Mucosa of rectum (tissue), 2 donors: Measurements from ENCODE around the gene KIAA1217.

Source experiments
- H3K27ac ChIP-seq, 2 donors: one replicate each; pipeline ENCODE4 v1.7.0; 2013; ENCODE audit warnings: inconsistent platforms in 2 of 2, low read depth in 2 of 2, low read length in 2 of 2
- H3K27me3 ChIP-seq, 2 donors: one replicate each; pipeline ENCODE4 v1.7.0; 2013; ENCODE audit warnings: low read length in 2 of 2; ENCODE audit not compliant: control insufficient read depth in 2 of 2, insufficient read depth in 2 of 2
- H3K36me3 ChIP-seq, 2 donors: one replicate each; pipeline ENCODE4 v1.7.0; 2013; ENCODE audit warnings: low read length in 2 of 2; ENCODE audit not compliant: control insufficient read depth in 2 of 2, insufficient read depth in 2 of 2
- H3K4me1 ChIP-seq, 2 donors: one replicate each; pipeline ENCODE4 v1.7.0; 2013; ENCODE audit warnings: low read length in 2 of 2, mild to moderate bottlenecking in 1 of 2; ENCODE audit not compliant: control insufficient read depth in 2 of 2, insufficient read depth in 2 of 2
- H3K4me3 ChIP-seq, 2 donors: one replicate each; pipeline ENCODE4 v1.7.0; 2013; ENCODE audit warnings: low read length in 2 of 2
- H3K9ac ChIP-seq, 2 donors: one replicate each; pipeline ENCODE4 v1.7.0; 2013; ENCODE audit warnings: low read length in 2 of 2, low read depth in 1 of 2, mild to moderate bottlenecking in 1 of 2
- H3K9me3 ChIP-seq, 2 donors: one replicate each; pipeline ENCODE4 v1.7.0; 2013; ENCODE audit warnings: low read length in 2 of 2; ENCODE audit not compliant: control insufficient read depth in 2 of 2
- donor health status: healthy.
- donor health status: Normal muscosa, but diverticular disease.

Gene KIAA1217

DNA sequence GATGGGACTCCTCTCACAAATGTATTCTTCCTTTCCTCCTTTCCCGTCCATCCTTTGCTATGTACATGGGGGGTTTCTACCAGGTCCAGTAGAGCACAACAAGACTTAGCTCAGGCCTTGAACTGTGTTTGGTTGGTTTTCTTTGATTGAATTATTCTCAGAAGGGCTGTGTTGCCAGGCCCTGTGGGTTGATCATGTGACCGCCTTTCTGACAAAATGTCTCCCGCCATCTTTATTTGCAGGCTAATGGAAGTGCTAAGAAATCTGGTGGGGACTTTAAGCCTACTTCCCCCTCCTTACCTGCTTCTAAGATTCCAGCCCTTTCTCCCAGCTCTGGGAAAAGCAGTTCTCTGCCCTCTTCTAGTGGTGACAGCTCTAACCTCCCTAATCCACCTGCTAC lies 336.6 kb downstream of the KIAA1217 start:
- H3K4me1 ChIP-seq: no peaks in the 10 kb centered on the region
- no peak overlapping the region for H3K4me3 ChIP-seq
- H3K36me3 ChIP-seq: peaks cover 29 to 42% of the 10 kb centered on the region in 2 donors
- H3K27ac ChIP-seq: no peak overlapping the region
- H3K27me3 ChIP-seq: no peaks in the 10 kb centered on the region
- H3K9ac ChIP-seq: no peak overlapping the region
- H3K9me3 ChIP-seq: no peaks in the 10 kb centered on the region

DNA sequence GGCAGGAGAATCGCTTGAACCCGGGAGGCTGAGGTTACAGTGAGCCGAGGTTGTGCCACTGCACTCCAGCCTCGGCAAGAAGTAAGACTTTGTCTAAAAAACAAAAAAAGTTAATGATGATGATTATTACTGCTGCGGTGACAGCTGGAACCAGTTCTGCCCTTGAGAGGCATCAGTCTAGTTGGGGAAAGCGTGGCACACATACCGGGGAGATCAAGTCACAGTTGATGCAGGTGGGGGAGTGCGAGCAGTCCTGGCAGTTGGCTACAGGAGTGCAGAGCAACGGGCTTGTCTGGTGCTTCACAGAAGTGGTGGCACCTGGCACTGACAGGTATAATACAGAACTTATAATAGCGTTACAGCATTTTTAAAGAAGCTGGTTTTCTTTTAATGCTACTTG lies 341.7 kb downstream of the KIAA1217 start:
- Histone ChIP-seq H3K27me3 (no peaks in the 10 kb centered on the region), H3K9me3 (no peaks in the 10 kb centered on the region)

DNA sequence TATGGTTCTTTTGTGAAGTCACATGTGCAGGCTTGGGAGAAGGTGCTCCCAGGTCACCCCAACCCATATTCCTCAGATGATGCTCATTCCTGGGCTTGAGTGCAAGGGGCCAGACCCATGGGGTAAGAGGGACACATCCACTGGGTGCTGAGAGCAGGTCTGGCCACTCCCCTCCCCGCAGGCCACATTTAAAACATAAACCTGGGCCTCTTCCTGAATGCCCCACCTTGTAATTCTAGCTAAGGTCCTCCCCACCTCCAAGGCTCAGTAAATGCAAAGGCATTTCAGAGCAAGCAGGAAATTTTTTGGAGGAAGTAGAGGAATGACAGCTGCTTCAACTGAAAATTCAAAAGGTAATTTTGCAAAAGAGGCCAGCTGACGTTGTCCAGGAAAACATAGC lies 342.2 kb downstream of the KIAA1217 start:
- peak overlapping the region; percentile 41 to 66 for H3K27ac ChIP-seq
- no peak overlapping the region for H3K9ac ChIP-seq
- peak overlapping the region in 1 of 2 donors; percentile 26 for H3K4me3 ChIP-seq
- H3K4me1 ChIP-seq: peaks cover 9 to 10% of the 10 kb centered on the region in 2 donors
- peaks cover 3% of the 10 kb centered on the region in 2 donors for H3K36me3 ChIP-seq
- no peaks in the 10 kb centered on the region for H3K27me3 ChIP-seq
- H3K9me3 ChIP-seq: no peaks in the 10 kb centered on the region

More for the DNA sequence above, 341.7 kb downstream of the KIAA1217 start:
- Histone ChIP-seq H3K9ac (no peak overlapping the region), H3K4me1 (peaks cover 9 to 10% of the 10 kb centered on the region in 2 donors), H3K36me3 (peaks cover 5% of the 10 kb centered on the region in 2 donors), H3K27ac (no peak overlapping the region), H3K4me3 (no peak overlapping the region)

DNA sequence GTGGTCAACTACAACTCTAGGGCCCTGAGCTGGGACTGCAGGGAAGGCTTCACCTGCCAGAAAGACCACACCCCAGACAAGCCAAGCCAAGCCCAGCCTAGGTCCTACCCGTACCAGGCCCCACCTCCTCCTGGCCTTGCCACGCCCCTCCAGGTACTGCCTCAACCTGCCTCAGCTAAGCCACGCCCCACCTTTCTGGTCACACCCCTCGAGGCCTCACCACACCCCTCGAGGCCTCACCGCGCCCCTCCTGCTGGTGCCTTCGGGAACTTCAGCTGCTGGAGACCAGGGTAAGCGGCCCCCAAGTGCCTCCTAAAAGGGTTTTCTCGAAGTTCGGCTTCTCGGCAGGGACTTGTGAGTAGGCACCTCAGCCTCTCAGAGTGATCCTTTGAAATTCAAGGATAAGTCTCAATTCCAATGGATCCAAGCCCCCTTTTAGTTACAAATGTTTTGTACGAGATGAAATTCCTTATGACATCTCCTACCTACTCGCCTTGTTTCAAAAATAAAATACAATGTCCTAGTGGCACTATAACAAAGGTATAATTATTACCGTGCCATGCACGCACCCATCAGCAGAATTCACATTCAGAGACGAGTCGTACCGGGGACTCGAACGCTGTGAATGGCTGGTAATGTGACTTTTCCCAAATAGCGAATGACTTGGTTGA lies 343.5 kb downstream of the KIAA1217 start:
- Histone ChIP-seq H3K4me3 (no peak overlapping the region), H3K4me1 (peaks cover 9 to 10% of the 10 kb centered on the region in 2 donors), H3K27ac (peak overlapping the region in 1 of 2 donors; percentile 9), H3K36me3 (peaks cover 0 to 3% of the 10 kb centered on the region in 2 donors), H3K9ac (no peak overlapping the region), H3K27me3 (no peaks in the 10 kb centered on the region), H3K9me3 (no peaks in the 10 kb centered on the region)

DNA sequence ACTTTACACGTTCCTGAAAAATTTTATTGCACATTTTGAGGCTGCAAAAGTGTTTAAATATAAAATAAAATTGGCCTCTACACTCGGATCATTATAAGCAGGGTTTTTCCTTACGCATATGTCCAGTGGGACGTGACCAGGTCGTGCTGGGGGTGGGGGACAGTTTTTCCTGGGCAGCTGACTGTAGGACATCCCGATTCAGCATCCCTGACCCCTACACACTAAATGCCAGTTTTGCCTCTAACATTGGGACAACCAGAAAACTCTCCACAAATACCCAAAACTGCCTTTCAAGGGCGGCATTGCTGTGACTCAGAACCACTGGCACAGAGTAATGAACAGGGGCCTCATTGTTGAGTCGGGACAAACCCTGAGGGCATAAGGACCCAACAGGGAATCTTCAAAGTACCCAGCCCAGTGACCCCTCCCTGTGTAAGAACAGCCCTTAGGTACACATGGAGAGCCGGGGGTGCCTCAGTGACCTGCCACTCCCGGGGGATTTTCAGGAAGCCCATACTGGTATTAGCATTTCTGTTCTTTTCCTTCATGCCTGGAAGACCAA lies 344.2 kb downstream of the KIAA1217 start:
- H3K9ac ChIP-seq: no peak overlapping the region
- peaks cover 9 to 10% of the 10 kb centered on the region in 2 donors for H3K4me1 ChIP-seq
- H3K4me3 ChIP-seq: no peak overlapping the region
- no peaks in the 10 kb centered on the region for H3K27me3 ChIP-seq
- no peaks in the 10 kb centered on the region for H3K9me3 ChIP-seq
- H3K27ac ChIP-seq: no peak overlapping the region
- peaks cover 0 to 3% of the 10 kb centered on the region in 2 donors for H3K36me3 ChIP-seq

DNA sequence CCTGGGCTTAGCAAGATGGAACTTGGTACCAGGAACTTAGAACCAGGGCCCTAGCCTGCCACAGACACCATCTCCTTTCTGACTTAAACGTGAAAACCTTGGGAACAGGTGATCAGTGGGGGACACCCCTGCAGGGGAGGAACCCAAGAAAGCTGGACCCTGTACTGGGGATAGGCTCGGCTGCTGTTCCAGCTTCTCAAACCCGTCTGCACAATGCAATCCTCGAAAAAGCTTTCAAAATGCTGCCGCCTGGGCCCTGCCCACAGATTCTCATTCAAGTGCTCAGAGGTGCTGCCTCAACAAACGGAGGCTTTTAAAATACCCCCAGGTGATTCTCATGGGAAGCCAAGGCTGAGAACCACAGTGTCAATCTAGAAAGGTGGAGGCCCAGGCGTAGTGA lies 345.1 kb downstream of the KIAA1217 start:
- no peaks in the 10 kb centered on the region for H3K27me3 ChIP-seq
- H3K27ac ChIP-seq: no peak overlapping the region
- no peaks in the 10 kb centered on the region for H3K9me3 ChIP-seq
- H3K9ac ChIP-seq: no peak overlapping the region
- H3K36me3 ChIP-seq: no peaks in the 10 kb centered on the region
- H3K4me1 ChIP-seq: peaks cover 9 to 10% of the 10 kb centered on the region in 2 donors
- no peak overlapping the region for H3K4me3 ChIP-seq

DNA sequence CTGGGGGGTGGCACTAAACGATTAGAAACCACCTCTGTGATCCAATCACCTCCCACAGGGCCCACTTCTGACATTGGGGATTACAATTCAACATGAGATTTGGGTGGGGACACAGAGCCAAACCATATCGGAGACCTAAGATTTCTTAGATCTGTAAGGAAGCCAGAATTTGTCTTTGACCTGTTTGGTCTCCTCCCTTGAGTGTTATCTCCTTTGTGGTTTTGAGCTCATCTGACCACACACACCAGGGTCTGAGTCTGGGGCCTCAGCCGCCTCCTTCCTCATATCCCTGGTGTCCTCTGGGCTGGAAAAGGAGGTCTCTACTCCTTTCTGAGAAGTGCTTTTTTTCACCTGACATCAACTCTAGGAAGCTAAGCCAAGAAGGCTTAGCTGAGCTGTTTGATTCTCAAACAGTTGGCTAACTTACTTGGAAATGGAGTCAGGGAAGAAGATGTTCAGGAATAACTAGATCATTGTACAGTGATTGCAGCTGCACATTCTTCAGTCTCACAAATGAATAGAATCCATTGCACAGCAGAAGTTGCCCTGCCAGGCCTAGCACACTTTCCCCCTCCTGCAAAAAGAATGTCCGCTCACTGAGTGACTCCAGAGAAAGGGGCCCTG lies 347.3 kb downstream of the KIAA1217 start:
- H3K9ac ChIP-seq: no peak overlapping the region
- no peaks in the 10 kb centered on the region for H3K27me3 ChIP-seq
- no peak overlapping the region for H3K4me3 ChIP-seq
- H3K9me3 ChIP-seq: no peaks in the 10 kb centered on the region
- H3K4me1 ChIP-seq: peaks cover 9 to 10% of the 10 kb centered on the region in 2 donors
- no peaks in the 10 kb centered on the region for H3K36me3 ChIP-seq
- H3K27ac ChIP-seq: no peak overlapping the region

DNA sequence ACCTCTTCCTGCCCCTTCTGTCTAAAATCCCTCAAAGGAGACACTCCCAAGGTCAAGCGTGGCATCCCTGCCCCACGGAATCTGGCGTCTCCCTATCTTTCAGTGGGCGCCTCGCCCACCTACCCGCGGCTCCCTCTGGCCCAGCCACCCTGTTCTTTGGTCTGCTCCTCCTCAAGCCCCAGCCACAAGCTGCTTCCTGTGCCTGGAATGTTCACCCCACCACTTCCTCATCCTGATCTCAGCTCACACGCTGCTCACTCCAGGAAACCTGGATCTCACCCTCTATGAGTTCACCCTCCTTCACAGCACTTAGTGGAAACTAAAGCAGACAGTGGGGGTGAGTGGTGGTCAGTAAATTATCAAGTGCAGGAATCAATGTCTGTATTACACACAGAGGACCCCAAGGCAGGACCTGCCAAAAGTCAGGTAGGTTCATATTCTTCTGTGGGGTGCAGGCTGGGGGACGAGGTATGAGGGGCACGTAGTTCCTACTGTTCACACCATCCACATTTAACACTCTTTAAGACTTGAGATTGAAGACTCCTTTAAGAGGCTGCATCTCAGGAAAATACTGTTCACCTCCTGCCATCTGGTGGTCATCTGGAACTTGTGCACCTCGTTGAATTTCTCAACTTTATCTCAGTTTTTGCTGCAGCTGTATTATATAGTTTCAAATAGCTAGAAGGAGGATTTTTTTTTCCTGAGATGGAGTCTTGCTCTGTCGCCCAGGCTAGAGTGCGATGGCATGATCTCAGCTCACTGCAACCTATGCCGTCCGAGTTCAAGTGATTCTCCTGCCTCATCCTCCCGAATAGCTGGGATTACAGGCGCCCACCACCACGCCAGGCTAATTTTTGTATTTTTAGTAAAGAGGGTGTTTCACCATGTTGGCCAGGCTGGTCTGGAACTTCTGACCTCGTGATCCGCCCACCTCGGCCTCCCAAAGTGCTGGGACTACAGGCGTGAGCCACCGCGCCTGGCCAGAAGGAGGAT lies 348.1 kb downstream of the KIAA1217 start:
- no peaks in the 10 kb centered on the region for H3K27me3 ChIP-seq
- no peak overlapping the region for H3K27ac ChIP-seq
- H3K9ac ChIP-seq: no peak overlapping the region
- no peaks in the 10 kb centered on the region for H3K36me3 ChIP-seq
- H3K4me1 ChIP-seq: peaks cover 2 to 3% of the 10 kb centered on the region in 2 donors
- no peaks in the 10 kb centered on the region for H3K9me3 ChIP-seq
- no peak overlapping the region for H3K4me3 ChIP-seq

DNA sequence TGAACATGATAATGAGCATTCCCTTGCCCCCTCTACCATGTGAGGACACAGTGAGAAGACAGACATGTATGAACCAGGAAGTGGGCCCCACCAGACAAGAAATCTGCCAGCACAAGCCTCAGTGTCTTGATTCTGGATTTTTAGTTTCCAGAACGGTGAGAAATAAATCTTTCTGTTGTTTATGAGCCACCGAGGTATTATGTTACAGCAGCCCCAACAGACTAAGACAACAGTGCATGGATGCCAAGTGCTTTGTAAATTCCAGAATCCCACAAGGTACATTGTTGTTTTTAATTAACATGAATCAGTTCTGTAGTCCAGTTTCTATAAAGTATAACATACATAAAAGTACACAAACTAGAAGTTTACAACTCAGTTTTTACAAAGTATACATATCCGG lies 352.5 kb downstream of the KIAA1217 start:
- Histone ChIP-seq H3K4me3 (no peak overlapping the region), H3K36me3 (no peaks in the 10 kb centered on the region), H3K27me3 (no peaks in the 10 kb centered on the region), H3K9me3 (no peaks in the 10 kb centered on the region), H3K9ac (no peak overlapping the region), H3K4me1 (no peaks in the 10 kb centered on the region), H3K27ac (no peak overlapping the region)
